Measurements from ENCODE around the gene NEGR1.

- no peak for TF ChIP-seq CTCF (IDR thresholded peaks at IDR 0.05)
- TF ChIP-seq POLR2A (IDR thresholded peaks at IDR 0.05) = no peak
- TF ChIP-seq POLR2AphosphoS5 (IDR thresholded peaks at IDR 0.05) = no peak
These were observed 626.7 kb downstream of the NEGR1 start for GRCh38 chr1:71655604-71656003.

Data from stomach (tissue), 4 donors.